Measurements from ENCODE around the gene RASA2. TPM values are rescaled to one million over a fixed set of nuclear protein-coding genes. Genes with fewer than 3 reads are reported as not detected.

Gene RASA2
- total and polyA plus RNA-seq, 2 of the 8 experiments (the other 6 are each of a cell fraction or from before 2014, with no cell fraction given): 3.5 to 15.9 TPM

DNA sequence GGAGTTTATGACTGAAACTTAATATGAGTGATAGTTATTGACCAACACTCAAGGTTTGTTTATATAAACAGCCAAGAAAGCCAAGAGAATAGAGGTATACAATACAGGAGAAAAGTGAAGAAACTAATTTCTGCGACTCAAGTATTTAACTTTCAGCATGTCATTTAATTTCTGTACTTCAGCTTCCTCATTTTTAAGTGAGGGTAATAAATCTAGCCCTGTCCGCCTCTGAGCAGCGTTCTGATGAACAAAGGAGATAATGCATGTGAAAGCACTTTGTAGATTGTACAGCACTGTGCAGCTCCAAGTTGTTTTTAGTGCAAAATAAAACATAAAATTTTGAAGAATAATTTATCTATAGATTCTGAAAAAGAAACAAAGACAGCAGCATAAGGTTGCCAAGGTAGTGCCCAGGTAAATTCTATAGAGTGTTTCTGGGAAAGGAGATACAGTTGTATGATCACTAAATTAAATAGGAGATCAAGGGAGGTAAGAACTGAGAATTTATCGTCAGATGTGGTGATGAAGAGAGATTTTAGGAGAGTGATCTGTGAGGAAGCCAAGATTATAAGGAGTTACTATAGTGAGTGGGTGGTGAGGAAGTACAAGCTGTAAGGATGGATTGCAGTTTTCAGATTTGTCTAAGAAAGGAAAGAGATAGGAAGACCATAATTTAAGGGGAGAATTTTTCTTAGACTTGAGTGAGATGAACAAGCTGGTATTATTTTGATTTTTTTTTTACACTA lies 71.3 kb downstream of the RASA2 start (continued):
- TF ChIP-seq CEBPB (IDR thresholded peaks at IDR 0.05; ENCODE audit: low read depth, low read length) (no peak), SP4 (IDR thresholded peaks at IDR 0.05; ENCODE audit: low read length) (no peak)

All from H1 (cell line).